B cell (primary cell): Measurements from ENCODE around the gene TRIM75.

ENCODE experiments used
- EZH2 ChIP-seq: IDR thresholded peaks from 2 replicates; pipeline ENCODE4 v1.6.1; 2012; ENCODE audit warnings: borderline replicate concordance, low read depth, mild to moderate bottlenecking, moderate library complexity, low read length; ENCODE audit not compliant: insufficient read depth, poor library complexity, severe bottlenecking
- TF ChIP-seq, protein P1 (sequence below): fragments of 200-600 bp; IDR thresholded peaks from one replicate; pipeline ENCODE4 v1.8.0; 2022; ENCODE audit warnings: antibody characterized with exemption, mild to moderate bottlenecking

- TF ChIP-seq, protein P1, sequence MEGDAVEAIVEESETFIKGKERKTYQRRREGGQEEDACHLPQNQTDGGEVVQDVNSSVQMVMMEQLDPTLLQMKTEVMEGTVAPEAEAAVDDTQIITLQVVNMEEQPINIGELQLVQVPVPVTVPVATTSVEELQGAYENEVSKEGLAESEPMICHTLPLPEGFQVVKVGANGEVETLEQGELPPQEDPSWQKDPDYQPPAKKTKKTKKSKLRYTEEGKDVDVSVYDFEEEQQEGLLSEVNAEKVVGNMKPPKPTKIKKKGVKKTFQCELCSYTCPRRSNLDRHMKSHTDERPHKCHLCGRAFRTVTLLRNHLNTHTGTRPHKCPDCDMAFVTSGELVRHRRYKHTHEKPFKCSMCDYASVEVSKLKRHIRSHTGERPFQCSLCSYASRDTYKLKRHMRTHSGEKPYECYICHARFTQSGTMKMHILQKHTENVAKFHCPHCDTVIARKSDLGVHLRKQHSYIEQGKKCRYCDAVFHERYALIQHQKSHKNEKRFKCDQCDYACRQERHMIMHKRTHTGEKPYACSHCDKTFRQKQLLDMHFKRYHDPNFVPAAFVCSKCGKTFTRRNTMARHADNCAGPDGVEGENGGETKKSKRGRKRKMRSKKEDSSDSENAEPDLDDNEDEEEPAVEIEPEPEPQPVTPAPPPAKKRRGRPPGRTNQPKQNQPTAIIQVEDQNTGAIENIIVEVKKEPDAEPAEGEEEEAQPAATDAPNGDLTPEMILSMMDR, result no peak
- no peak for TF ChIP-seq EZH2
Observed at GRCh38 chr4:165106518-165106917, 52.9 kb downstream of the TRIM75 start.
